GM12878 (cell line): ENCODE measurements around the gene MAGI1. TPM values are rescaled to one million over a fixed set of nuclear protein-coding genes. Genes with fewer than 3 reads are reported as not detected.

ENCODE experiments used
- ATAC-seq: fragments of 200-7000 bp; cut with Tn5 transposase; 3 replicates; pipeline ENCODE4 v1.9.1; 2020; ENCODE audit warnings: mild to moderate bottlenecking, moderate library complexity
- BruUV-seq: library from RNA; stranded (reverse); fragments of 400-500 nt; replicated peaks from 2 replicates; lab custom pipeline; 2021; lab: Mats Ljungman, UMichigan
- CTCF ChIA-PET: fragments of 300-600 bp; sonication (Branson Sonifier 250); formaldehyde crosslinking; extraction: SDS; loops from one replicate; lab custom pipeline; 2021; ENCODE audit warnings: inconsistent platforms; lab: Yijun Ruan, JAX
- POLR2A ChIA-PET: fragments of 350-600 bp; formaldehyde crosslinking; extraction: SDS; loops from one replicate; lab custom pipeline; 2021; ENCODE audit warnings: inconsistent platforms; lab: Charles Lee
- RAD21 ChIA-PET: fragments of 300-600 bp; sonication (Branson Sonifier 250); formaldehyde crosslinking; loops from one replicate; lab custom pipeline; 2023; ENCODE audit warnings: antibody characterized with exemption; ENCODE audit not compliant: unreplicated experiment; lab: Charles Lee
- SMC1A ChIA-PET: fragments of 300-600 bp; sonication (Branson Sonifier 250); formaldehyde crosslinking; loops from one replicate; lab custom pipeline; 2023; ENCODE audit not compliant: unreplicated experiment, uncharacterized antibody; lab: Charles Lee
- DNase-seq: peaks from one replicate; pipeline ENCODE4 v3.0.0-alpha.2; 2011; ENCODE audit warnings: low read depth, low spot score
- FAIRE-seq: peaks from 3 replicates; lab custom pipeline; 2011; peaks lifted over from hg19 to GRCh38; lab: Jason Lieb, UNC
- H2AFZ ChIP-seq: 2 replicates; pipeline ENCODE4 v1.6.0; 2011; ENCODE audit warnings: low read depth, low read length, control low read depth; ENCODE audit not compliant: control insufficient read depth
- H3K27ac ChIP-seq: 2 replicates; pipeline ENCODE4 v1.5.1; 2011; ENCODE audit warnings: control low read depth; ENCODE audit not compliant: control insufficient read depth, insufficient read depth
- H3K27me3 ChIP-seq, 2 experiments: replicated peaks in 1 of 2; 2 replicates each; pipeline versions ENCODE4 v1.6.0 to v1.6.1; 2011; ENCODE audit warnings: low read length in 1 of 2; ENCODE audit not compliant: control insufficient read depth in 2 of 2, insufficient read depth in 2 of 2
- H3K36me3 ChIP-seq, 2 experiments: 2 replicates each; pipeline ENCODE4 v1.5.1; 2011; ENCODE audit warnings: low read length in 1 of 2; ENCODE audit not compliant: control insufficient read depth in 2 of 2, insufficient read depth in 2 of 2
- H3K4me1 ChIP-seq: 2 replicates; pipeline ENCODE4 v1.6.1; 2011; ENCODE audit warnings: mild to moderate bottlenecking, low read length, moderate library complexity, mixed read lengths; ENCODE audit not compliant: control insufficient read depth, insufficient read depth
- H3K4me2 ChIP-seq: 2 replicates; pipeline ENCODE4 v1.6.0; 2011; ENCODE audit warnings: control low read depth; ENCODE audit not compliant: control insufficient read depth, insufficient read depth
- H3K4me3 ChIP-seq: fragments of 200-600 bp; sonication (generic); 2 replicates; pipeline ENCODE4 v1.5.1; 2016
- H3K79me2 ChIP-seq: 2 replicates; pipeline ENCODE4 v1.6.0; 2011; ENCODE audit warnings: low read length; ENCODE audit not compliant: control insufficient read depth, insufficient read depth
- H3K9ac ChIP-seq: 2 replicates; pipeline ENCODE4 v1.8.0; 2011; ENCODE audit warnings: low read length, control low read depth, mixed read lengths; ENCODE audit not compliant: control insufficient read depth, insufficient read depth
- H3K9me3 ChIP-seq: replicated peaks from 3 replicates; pipeline ENCODE4 v1.5.1; 2011; ENCODE audit warnings: mild to moderate bottlenecking, low read length; ENCODE audit not compliant: control insufficient read depth, insufficient read depth
- H4K20me1 ChIP-seq: 2 replicates; pipeline ENCODE4 v1.6.0; 2011; ENCODE audit not compliant: control insufficient read depth, insufficient read depth
- ATF7 ChIP-seq: fragments of 450-650 bp; IDR thresholded peaks from 2 replicates; pipeline ENCODE4 v1.6.1; 2016; ENCODE audit warnings: low read depth, mild to moderate bottlenecking
- BHLHE40 ChIP-seq, 2 experiments: fragments of 450-650 bp in 1 of 2; IDR thresholded peaks; 2 replicates each; pipeline ENCODE4 v1.6.1; 2011 to 2017; ENCODE audit warnings: low read depth in 2 of 2, borderline replicate concordance in 1 of 2, improper control_type of control experiment in 1 of 2, low read length in 1 of 2, mild to moderate bottlenecking in 1 of 2
- HDAC2 ChIP-seq: fragments of 200-600 bp; sonication (generic); IDR thresholded peaks from 2 replicates; pipeline ENCODE4 v1.6.1; 2017
- HDAC6 ChIP-seq: fragments of 200-600 bp; sonication (generic); IDR thresholded peaks from one replicate; pipeline ENCODE4 v1.8.0; 2017; ENCODE audit warnings: antibody characterized with exemption; ENCODE audit not compliant: unreplicated experiment
- POLR2AphosphoS5 ChIP-seq: IDR thresholded peaks from 2 replicates; pipeline ENCODE4 v1.6.1; 2011; ENCODE audit warnings: mild to moderate bottlenecking, low read length, inconsistent platforms
- SMAD5 ChIP-seq: IDR thresholded peaks from 2 replicates; pipeline ENCODE4 v1.6.1; 2016; ENCODE audit warnings: antibody characterized with exemption, low read depth
- SMARCA5 ChIP-seq: fragments of 450-650 bp; IDR thresholded peaks from 2 replicates; pipeline ENCODE4 v1.6.1; 2017; ENCODE audit warnings: mild to moderate bottlenecking
- SREBF1 ChIP-seq: IDR thresholded peaks from 2 replicates; pipeline ENCODE4 v1.6.1; 2012; ENCODE audit warnings: mild to moderate bottlenecking, low read length
- SRF ChIP-seq, 2 experiments: IDR thresholded peaks; 2 replicates each; pipeline ENCODE4 v1.6.1; 2011; ENCODE audit warnings: low read depth in 2 of 2, low read length in 2 of 2, mild to moderate bottlenecking in 1 of 2, moderate library complexity in 1 of 2
- TAF1 ChIP-seq: IDR thresholded peaks from 2 replicates; pipeline ENCODE4 v1.6.1; 2011; ENCODE audit warnings: mild to moderate bottlenecking, low read depth, low read length, borderline replicate concordance
- ZNF24 ChIP-seq: fragments of 450-650 bp; IDR thresholded peaks from 2 replicates; pipeline ENCODE4 v1.6.1; 2017; ENCODE audit warnings: antibody characterized with exemption, mild to moderate bottlenecking
- WGBS: methylation state at CpG from one replicate; pipeline ENCODE4 v1.1.6; 2016; ENCODE audit warnings: low lambda C conversion rate; ENCODE audit not compliant: insufficient replicate concordance, insufficient coverage; ENCODE audit errors: missing lambda C conversion rate; 5-methylcytosine and 5-hydroxymethylcytosine counted together
- in situ Hi-C: fragments of 300-500 bp; cut with MboI; formaldehyde crosslinking; loops from 9 replicates; pipeline ENCODE4 v1.14.3; 2018; ENCODE audit warnings: mixed read lengths
- intact Hi-C: fragments of 100-400 bp; cut with micrococcal nuclease; formaldehyde crosslinking; loops from one replicate; pipeline ENCODE4 v1.14.2; 2022; ENCODE audit not compliant: unreplicated experiment
- polyA plus RNA-seq, 11 experiments: library from polyadenylated mRNA; depleted of rRNA in 4 of 11; unstranded in 6 of 11; stranded (reverse) in 5 of 11; fragments of >200 nt; fragmentation: Nextera tagmentation in 4 of 11; fragmentation: Illumina TruSeq in 1 of 11; extraction: Ambion mirVana in 4 of 11; extraction: Trizol in 1 of 11; gene quantifications; 1 replicate in 1 of 11; 2 replicates in 10 of 11; pipeline versions ENCODE4 v1.2.1 to v1.2.3, GENCODE V29; 2011 to 2016; ENCODE audit warnings: inconsistent platforms in 2 of 11, missing spikeins in 2 of 11, low read depth in 1 of 11
- total RNA-seq, 4 experiments: library from RNA; depleted of rRNA in 3 of 4; stranded (reverse); fragments of >200 nt in 3 of 4; fragmentation: Illumina TruSeq in 1 of 4; extraction: Trizol in 1 of 4; gene quantifications; 2 replicates each; pipeline versions ENCODE4 v1.2.1 to v1.2.3, GENCODE V29; 2013 to 2021
- TF ChIP-seq, protein P1 (sequence below): fragments of 450-650 bp; IDR thresholded peaks from 2 replicates; pipeline ENCODE4 v1.6.1; 2016; ENCODE audit warnings: mild to moderate bottlenecking
- TF ChIP-seq, protein P2 (sequence below): fragments of 450-650 bp; IDR thresholded peaks from 2 replicates; pipeline ENCODE4 v1.6.1; 2017; ENCODE audit warnings: mild to moderate bottlenecking, moderate library complexity

MAGI1 gene
- total and polyA plus RNA-seq, 10 of the 15 experiments (the other 5 are each of a cell fraction or from before 2014, with no cell fraction given) = 0.02 to 3.3 (median 0.29) TPM; not detected in 1

- ATAC-seq = no peak
Measured at GRCh38 chr3:65752636-65753035, 286.1 kb downstream of the MAGI1 start.

More at GRCh38 chr3:65752636-65753035, 286.1 kb downstream of the MAGI1 start:
- DNase-seq (no peak), FAIRE-seq (no peak)
- 18% methylated on average over 1 of the region's 1 CpG for WGBS
- Histone ChIP-seq H3K27ac (no peak overlapping the region), H4K20me1 (no peaks in the 10 kb centered on the region), H3K79me2 (no peaks in the 10 kb centered on the region), H3K4me3 (no peak overlapping the region), H3K27me3 (no peaks in the 10 kb centered on the region), H3K4me2 (no peak overlapping the region), H3K9me3 (no peaks in the 10 kb centered on the region), H3K4me1 (no peaks in the 10 kb centered on the region), H3K9ac (no peak overlapping the region), H2AFZ (no peak overlapping the region), H3K36me3 (no peaks in the 10 kb centered on the region)
- no TSS peak for BruUV-seq
- POLR2A ChIA-PET = no interaction called here
- SMC1A ChIA-PET = no interaction called here
- in situ Hi-C loops (no loop called here), intact Hi-C loops (no loop called here)
- TF ChIP-seq HDAC2 (no peak), ATF7 (no peak), SRF (IDR thresholded peaks at IDR 0.05; ENCODE audit: low read depth in 2 of 2, low read length in 2 of 2) (no peak), SMARCA5 (no peak), ZNF24 (no peak), BHLHE40 (IDR thresholded peaks at IDR 0.05; ENCODE audit: borderline replicate concordance in 1 of 2, low read depth in 2 of 2, low read length in 1 of 2) (no peak), SREBF1 (no peak), TAF1 (no peak), POLR2AphosphoS5 (no peak), SMAD5 (no peak), HDAC6 (no peak)
- TF ChIP-seq, protein P1, sequence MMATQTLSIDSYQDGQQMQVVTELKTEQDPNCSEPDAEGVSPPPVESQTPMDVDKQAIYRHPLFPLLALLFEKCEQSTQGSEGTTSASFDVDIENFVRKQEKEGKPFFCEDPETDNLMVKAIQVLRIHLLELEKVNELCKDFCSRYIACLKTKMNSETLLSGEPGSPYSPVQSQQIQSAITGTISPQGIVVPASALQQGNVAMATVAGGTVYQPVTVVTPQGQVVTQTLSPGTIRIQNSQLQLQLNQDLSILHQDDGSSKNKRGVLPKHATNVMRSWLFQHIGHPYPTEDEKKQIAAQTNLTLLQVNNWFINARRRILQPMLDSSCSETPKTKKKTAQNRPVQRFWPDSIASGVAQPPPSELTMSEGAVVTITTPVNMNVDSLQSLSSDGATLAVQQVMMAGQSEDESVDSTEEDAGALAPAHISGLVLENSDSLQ = no peak
- TF ChIP-seq, protein P2, sequence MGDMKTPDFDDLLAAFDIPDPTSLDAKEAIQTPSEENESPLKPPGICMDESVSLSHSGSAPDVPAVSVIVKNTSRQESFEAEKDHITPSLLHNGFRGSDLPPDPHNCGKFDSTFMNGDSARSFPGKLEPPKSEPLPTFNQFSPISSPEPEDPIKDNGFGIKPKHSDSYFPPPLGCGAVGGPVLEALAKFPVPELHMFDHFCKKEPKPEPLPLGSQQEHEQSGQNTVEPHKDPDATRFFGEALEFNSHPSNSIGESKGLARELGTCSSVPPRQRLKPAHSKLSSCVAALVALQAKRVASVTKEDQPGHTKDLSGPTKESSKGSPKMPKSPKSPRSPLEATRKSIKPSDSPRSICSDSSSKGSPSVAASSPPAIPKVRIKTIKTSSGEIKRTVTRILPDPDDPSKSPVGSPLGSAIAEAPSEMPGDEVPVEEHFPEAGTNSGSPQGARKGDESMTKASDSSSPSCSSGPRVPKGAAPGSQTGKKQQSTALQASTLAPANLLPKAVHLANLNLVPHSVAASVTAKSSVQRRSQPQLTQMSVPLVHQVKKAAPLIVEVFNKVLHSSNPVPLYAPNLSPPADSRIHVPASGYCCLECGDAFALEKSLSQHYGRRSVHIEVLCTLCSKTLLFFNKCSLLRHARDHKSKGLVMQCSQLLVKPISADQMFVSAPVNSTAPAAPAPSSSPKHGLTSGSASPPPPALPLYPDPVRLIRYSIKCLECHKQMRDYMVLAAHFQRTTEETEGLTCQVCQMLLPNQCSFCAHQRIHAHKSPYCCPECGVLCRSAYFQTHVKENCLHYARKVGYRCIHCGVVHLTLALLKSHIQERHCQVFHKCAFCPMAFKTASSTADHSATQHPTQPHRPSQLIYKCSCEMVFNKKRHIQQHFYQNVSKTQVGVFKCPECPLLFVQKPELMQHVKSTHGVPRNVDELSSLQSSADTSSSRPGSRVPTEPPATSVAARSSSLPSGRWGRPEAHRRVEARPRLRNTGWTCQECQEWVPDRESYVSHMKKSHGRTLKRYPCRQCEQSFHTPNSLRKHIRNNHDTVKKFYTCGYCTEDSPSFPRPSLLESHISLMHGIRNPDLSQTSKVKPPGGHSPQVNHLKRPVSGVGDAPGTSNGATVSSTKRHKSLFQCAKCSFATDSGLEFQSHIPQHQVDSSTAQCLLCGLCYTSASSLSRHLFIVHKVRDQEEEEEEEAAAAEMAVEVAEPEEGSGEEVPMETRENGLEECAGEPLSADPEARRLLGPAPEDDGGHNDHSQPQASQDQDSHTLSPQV = no peak
- CTCF ChIA-PET = interaction anchor here (0.8 to 4.0 kb wide), 4 partner anchors 13 to 1221 kb away, joined by 3 to 40 read pairs (median 4); no protein-coding TSS in a partner anchor
- RAD21 ChIA-PET = no interaction called here
